SK-N-SH (cell line): ENCODE measurements around the gene ZPBP2.

Experiments used
- CTCF ChIP-seq: fragments of 200-600 bp; sonication (generic); IDR thresholded peaks from 2 replicates; pipeline ENCODE4 v1.6.1; 2017; ENCODE audit warnings: antibody characterized with exemption, mild to moderate bottlenecking, moderate library complexity
- SMC3 ChIP-seq: IDR thresholded peaks from 2 replicates; pipeline ENCODE4 v1.6.1; 2012; ENCODE audit warnings: low read depth, low read length, improper control_type of control experiment
- TCF12 ChIP-seq: IDR thresholded peaks from 2 replicates; pipeline ENCODE4 v1.4.0; 2012
- YY1 ChIP-seq: IDR thresholded peaks from 2 replicates; pipeline ENCODE4 v1.4.0; 2012; ENCODE audit warnings: low read depth, mild to moderate bottlenecking

GRCh38 chr17:39926135-39926587 is 58.2 kb downstream of the ZPBP2 start:
- no peak for TF ChIP-seq CTCF
- TF ChIP-seq TCF12, result no peak
- TF ChIP-seq SMC3, result no peak
- no peak for TF ChIP-seq YY1
